Progenitor cell of endocrine pancreas (in vitro differentiated cells): Measurements from ENCODE around the gene SMU1. TPM values are rescaled to one million over a fixed set of nuclear protein-coding genes. Genes with fewer than 3 reads are reported as not detected.
A peak's percentile ranks its signal among the peaks of the same experiment; 100 is the strongest.

Source experiments
- DNase-seq: peaks from one replicate; pipeline ENCODE4 v3.0.0; 2021; ENCODE audit warnings: low spot score; ENCODE audit not compliant: unreplicated experiment
- H3K27ac Mint-ChIP-seq: 2 replicates; pipeline ENCODE4 v1.8.0; 2021; ENCODE audit warnings: mild to moderate bottlenecking, moderate library complexity, mixed read lengths
- H3K27me3 Mint-ChIP-seq: 2 replicates; pipeline ENCODE4 v1.8.0; 2021; ENCODE audit warnings: mixed read lengths
- H3K36me3 Mint-ChIP-seq: 2 replicates; pipeline ENCODE4 v1.8.0; 2022; ENCODE audit warnings: mixed read lengths; ENCODE audit not compliant: insufficient read depth
- H3K4me1 Mint-ChIP-seq: 2 replicates; pipeline ENCODE4 v1.8.0; 2021; ENCODE audit warnings: low read depth, mixed read lengths
- H3K4me3 Mint-ChIP-seq: 2 replicates; pipeline ENCODE4 v1.8.0; 2021; ENCODE audit warnings: low read depth, mild to moderate bottlenecking, moderate library complexity, mixed read lengths
- H3K9me3 Mint-ChIP-seq: 2 replicates; pipeline ENCODE4 v1.8.0; 2021; ENCODE audit warnings: low read depth, mixed read lengths
- CTCF ChIP-seq: fragments of 200-600 bp; sonication (generic); IDR thresholded peaks from one replicate; pipeline ENCODE4 v1.5.0; 2021; ENCODE audit warnings: antibody characterized with exemption, mild to moderate bottlenecking; ENCODE audit not compliant: unreplicated experiment
- total RNA-seq: library from RNA; stranded (reverse); gene quantifications from 2 replicates; pipeline ENCODE4 v1.2.1, GENCODE V29; 2021

Gene SMU1
- total RNA-seq, 1 donor from 2014 or later: 25.2 TPM

GRCh38 chr9:33082538-33083326 is 6.3 kb upstream of the SMU1 start:
- Mint-ChIP-seq H3K4me1 (no peaks in the 10 kb centered on the region), H3K36me3 (no peaks in the 10 kb centered on the region), H3K27ac (no peak overlapping the region), H3K9me3 (no peaks in the 10 kb centered on the region), H3K4me3 (no peak overlapping the region), H3K27me3 (no peaks in the 10 kb centered on the region)
- no peak for TF ChIP-seq CTCF
- no peak for DNase-seq

- TF ChIP-seq CTCF: no peak
- no peak for DNase-seq
- H3K9me3 Mint-ChIP-seq: no peaks in the 10 kb centered on the region
- no peaks in the 10 kb centered on the region for H3K36me3 Mint-ChIP-seq
- H3K27me3 Mint-ChIP-seq: no peaks in the 10 kb centered on the region
- no peak overlapping the region for H3K27ac Mint-ChIP-seq
- H3K4me1 Mint-ChIP-seq: no peaks in the 10 kb centered on the region
- H3K4me3 Mint-ChIP-seq: no peak overlapping the region
These were observed 5.7 kb upstream of the SMU1 start for GRCh38 chr9:33082128-33082527.

GRCh38 chr9:33081128-33081851 is 4.8 kb upstream of the SMU1 start:
- DNase-seq: no peak
- H3K36me3 Mint-ChIP-seq: peaks cover 1% of the 10 kb centered on the region

GRCh38 chr9:33080534-33080933 is 4.1 kb upstream of the SMU1 start:
- Mint-ChIP-seq H3K27me3 (no peaks in the 10 kb centered on the region), H3K27ac (no peak overlapping the region), H3K4me1 (peaks cover 5% of the 10 kb centered on the region), H3K9me3 (no peaks in the 10 kb centered on the region), H3K4me3 (no peak overlapping the region), H3K36me3 (peaks cover 1% of the 10 kb centered on the region)
- no peak for TF ChIP-seq CTCF
- DNase-seq: no peak

More at GRCh38 chr9:33081128-33081851, 4.8 kb upstream of the SMU1 start:
- peaks cover 2% of the 10 kb centered on the region for H3K4me1 Mint-ChIP-seq
- no peak overlapping the region for H3K4me3 Mint-ChIP-seq
- no peaks in the 10 kb centered on the region for H3K27me3 Mint-ChIP-seq
- no peaks in the 10 kb centered on the region for H3K9me3 Mint-ChIP-seq
- TF ChIP-seq CTCF: peak; percentile 76
- no peak overlapping the region for H3K27ac Mint-ChIP-seq

- Mint-ChIP-seq H3K4me3 (no peak overlapping the region), H3K36me3 (peaks cover 27% of the 10 kb centered on the region), H3K9me3 (no peaks in the 10 kb centered on the region), H3K4me1 (no peaks in the 10 kb centered on the region), H3K27me3 (no peaks in the 10 kb centered on the region), H3K27ac (no peak overlapping the region)
- TF ChIP-seq CTCF: no peak
- DNase-seq: no peak
These were observed 7.5 kb downstream of the SMU1 start for GRCh38 chr9:33068991-33069390.
